ENCODE measurements around the gene VSTM5.

Gene VSTM5

DNA sequence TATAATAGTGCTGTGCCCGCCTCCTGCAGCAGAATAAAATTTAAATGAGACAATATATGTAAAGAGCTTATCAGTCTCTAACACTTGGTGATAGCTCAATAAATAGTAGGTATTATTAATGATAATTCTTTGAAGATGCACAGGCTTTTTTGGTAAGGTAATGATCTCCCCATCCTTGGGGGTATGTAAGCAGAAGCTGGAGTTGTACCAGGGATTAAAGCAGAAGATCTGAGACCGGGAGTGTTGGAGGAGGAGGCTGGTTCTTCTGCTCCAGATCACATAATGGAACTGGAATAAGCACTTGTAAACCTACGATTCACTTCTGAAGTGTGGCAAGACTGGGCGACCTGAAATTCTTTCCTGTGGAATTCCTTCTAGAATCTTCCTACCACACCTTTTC, 8.4 kb downstream of the VSTM5 start:
- no peaks in the 10 kb centered on the region for H3K36me3 ChIP-seq (ENCODE audit: insufficient read depth, insufficient read length, low read length)
- H3K4me3 ChIP-seq (ENCODE audit: insufficient read length, low read depth) = no peak overlapping the region
- H3K27me3 ChIP-seq (ENCODE audit: insufficient read depth, insufficient read length) = no peaks in the 10 kb centered on the region
- no peak overlapping the region for H3K9ac ChIP-seq (ENCODE audit: insufficient read length, low read depth)
- no peak for TF ChIP-seq ZNF274 (IDR thresholded peaks at IDR 0.05; ENCODE audit: low read depth, low read length)
- no peak for TF ChIP-seq SUZ12 (IDR thresholded peaks at IDR 0.05; ENCODE audit: extremely low read depth, insufficient read depth, insufficient read length)
- no peak for TF ChIP-seq YY1 (IDR thresholded peaks at IDR 0.05; ENCODE audit: insufficient read depth, insufficient read length)
- H3K4me1 ChIP-seq (ENCODE audit: insufficient read depth, insufficient read length) = peaks cover 2% of the 10 kb centered on the region
- no peak for DNase-seq (ENCODE audit: low read depth, low spot score)
- no peaks in the 10 kb centered on the region for H3K9me3 ChIP-seq (ENCODE audit: insufficient read depth, low read length)

DNA sequence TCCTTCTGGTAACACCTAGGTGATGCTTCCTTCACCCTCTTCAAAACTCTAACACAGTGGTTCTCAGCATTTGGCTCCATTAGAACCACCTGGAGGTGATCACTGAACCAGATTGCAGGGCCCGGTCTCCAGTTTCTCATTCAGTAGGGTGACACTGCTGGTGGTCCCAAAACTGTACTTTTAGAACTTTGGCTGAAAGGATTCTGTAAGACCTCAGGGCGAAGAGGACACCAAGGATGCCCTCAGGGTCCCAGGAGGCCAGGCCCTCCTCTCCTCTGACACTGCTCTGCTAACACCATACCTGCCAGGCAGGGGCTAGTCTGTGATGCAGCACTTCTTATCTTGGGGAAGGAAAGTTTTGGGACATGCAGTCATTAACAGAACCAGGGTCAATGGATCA, 9.0 kb downstream of the VSTM5 start:
- DNase-seq (ENCODE audit: low read depth, low spot score) = no peak
- Histone ChIP-seq H3K9ac (ENCODE audit: insufficient read length, low read depth) (no peak overlapping the region), H3K4me3 (ENCODE audit: insufficient read length, low read depth) (no peak overlapping the region), H3K9me3 (ENCODE audit: insufficient read depth, low read length) (no peaks in the 10 kb centered on the region), H3K4me1 (ENCODE audit: insufficient read depth, insufficient read length) (peaks cover 2% of the 10 kb centered on the region), H3K36me3 (ENCODE audit: insufficient read depth, insufficient read length, low read length) (no peaks in the 10 kb centered on the region), H3K27me3 (ENCODE audit: insufficient read depth, insufficient read length) (no peaks in the 10 kb centered on the region)
- TF ChIP-seq SUZ12 (IDR thresholded peaks at IDR 0.05; ENCODE audit: extremely low read depth, insufficient read depth, insufficient read length) (no peak), YY1 (IDR thresholded peaks at IDR 0.05; ENCODE audit: insufficient read depth, insufficient read length) (no peak), ZNF274 (IDR thresholded peaks at IDR 0.05; ENCODE audit: low read depth, low read length) (no peak)

DNA sequence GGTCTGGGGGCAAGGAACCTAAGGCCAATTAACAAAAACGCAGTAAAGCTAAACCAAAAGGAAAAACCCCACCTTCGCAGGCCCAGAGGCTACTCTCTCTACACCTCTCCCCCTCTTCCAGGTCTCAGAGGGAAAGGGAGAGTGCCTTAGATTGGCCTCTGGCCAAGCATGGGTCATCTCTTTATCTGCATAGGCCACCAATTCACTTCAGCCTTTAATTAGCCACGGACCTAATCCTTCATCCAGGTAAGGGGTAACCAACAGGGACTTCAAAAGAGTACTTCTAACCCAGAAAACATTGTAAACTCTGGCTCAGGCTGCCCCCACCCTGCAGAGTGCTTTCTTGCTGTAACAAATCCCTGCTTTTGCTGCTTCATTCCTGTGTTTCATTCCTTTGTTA, 9.4 kb downstream of the VSTM5 start:
- H3K4me1 ChIP-seq (ENCODE audit: insufficient read depth, insufficient read length) = peaks cover 2% of the 10 kb centered on the region

DNA sequence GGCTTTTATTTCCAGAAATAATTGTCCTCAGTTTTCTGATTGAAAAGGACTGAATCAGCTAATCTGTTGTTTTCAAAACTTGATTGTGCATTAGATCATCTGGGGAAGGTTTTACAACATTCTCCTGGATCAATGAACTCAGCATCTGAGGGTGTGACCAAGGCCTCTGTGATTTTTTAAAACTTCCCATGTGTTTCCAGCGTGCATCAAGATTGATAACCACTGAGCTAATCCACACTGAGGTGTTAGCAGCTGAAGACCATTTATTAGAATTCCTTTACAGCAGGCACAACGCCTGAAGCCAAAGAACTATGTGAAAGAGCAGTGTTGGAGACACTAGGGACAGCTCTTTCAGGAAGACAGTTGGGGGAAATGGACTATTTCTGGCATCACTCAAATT, 10.2 kb downstream of the VSTM5 start:
- Histone ChIP-seq H3K4me3 (ENCODE audit: insufficient read length, low read depth) (no peak overlapping the region), H3K9me3 (ENCODE audit: insufficient read depth, low read length) (no peaks in the 10 kb centered on the region), H3K36me3 (ENCODE audit: insufficient read depth, insufficient read length, low read length) (no peaks in the 10 kb centered on the region), H3K4me1 (ENCODE audit: insufficient read depth, insufficient read length) (peaks cover 2% of the 10 kb centered on the region), H3K9ac (ENCODE audit: insufficient read length, low read depth) (no peak overlapping the region), H3K27me3 (ENCODE audit: insufficient read depth, insufficient read length) (no peaks in the 10 kb centered on the region)
- TF ChIP-seq SUZ12 (IDR thresholded peaks at IDR 0.05; ENCODE audit: extremely low read depth, insufficient read depth, insufficient read length) = no peak
- TF ChIP-seq YY1 (IDR thresholded peaks at IDR 0.05; ENCODE audit: insufficient read depth, insufficient read length) = no peak
- TF ChIP-seq ZNF274 (IDR thresholded peaks at IDR 0.05; ENCODE audit: low read depth, low read length) = no peak
- no peak for DNase-seq (ENCODE audit: low read depth, low spot score)

More for the DNA sequence above, 9.4 kb downstream of the VSTM5 start:
- Histone ChIP-seq H3K4me3 (ENCODE audit: insufficient read length, low read depth) (no peak overlapping the region), H3K36me3 (ENCODE audit: insufficient read depth, insufficient read length, low read length) (no peaks in the 10 kb centered on the region), H3K9ac (ENCODE audit: insufficient read length, low read depth) (no peak overlapping the region), H3K27me3 (ENCODE audit: insufficient read depth, insufficient read length) (no peaks in the 10 kb centered on the region), H3K9me3 (ENCODE audit: insufficient read depth, low read length) (no peaks in the 10 kb centered on the region)
- TF ChIP-seq SUZ12 (IDR thresholded peaks at IDR 0.05; ENCODE audit: extremely low read depth, insufficient read depth, insufficient read length) (no peak), ZNF274 (IDR thresholded peaks at IDR 0.05; ENCODE audit: low read depth, low read length) (no peak), YY1 (IDR thresholded peaks at IDR 0.05; ENCODE audit: insufficient read depth, insufficient read length) (no peak)
- no peak for DNase-seq (ENCODE audit: low read depth, low spot score)

DNA sequence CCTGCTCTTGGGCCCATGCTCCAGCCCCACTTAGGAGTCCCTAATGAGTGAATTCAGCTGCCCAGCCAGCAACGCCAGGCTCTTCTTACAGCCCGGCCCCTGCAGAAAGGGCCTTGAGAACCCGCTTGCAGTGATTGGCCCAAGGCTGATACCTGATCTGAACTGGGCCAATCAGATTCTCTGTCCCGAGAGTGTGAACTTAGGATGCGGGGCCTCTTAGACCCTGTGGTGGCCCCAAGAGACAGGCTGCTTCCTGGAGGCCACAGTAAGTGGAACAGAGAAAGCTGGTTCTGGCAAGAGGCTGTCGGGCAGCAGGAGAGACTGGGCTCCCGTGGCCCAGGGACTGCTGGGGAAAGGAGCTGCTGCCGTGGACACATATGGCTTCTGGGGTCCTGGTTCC, 11.5 kb downstream of the VSTM5 start:
- Histone ChIP-seq H3K27me3 (ENCODE audit: insufficient read depth, insufficient read length) (no peaks in the 10 kb centered on the region), H3K36me3 (ENCODE audit: insufficient read depth, insufficient read length, low read length) (no peaks in the 10 kb centered on the region), H3K9me3 (ENCODE audit: insufficient read depth, low read length) (no peaks in the 10 kb centered on the region), H3K9ac (ENCODE audit: insufficient read length, low read depth) (no peak overlapping the region), H3K4me3 (ENCODE audit: insufficient read length, low read depth) (no peak overlapping the region), H3K4me1 (ENCODE audit: insufficient read depth, insufficient read length) (peaks cover 2% of the 10 kb centered on the region)
- TF ChIP-seq ZNF274 (IDR thresholded peaks at IDR 0.05; ENCODE audit: low read depth, low read length) (no peak), SUZ12 (IDR thresholded peaks at IDR 0.05; ENCODE audit: extremely low read depth, insufficient read depth, insufficient read length) (no peak), YY1 (IDR thresholded peaks at IDR 0.05; ENCODE audit: insufficient read depth, insufficient read length) (no peak)
- no peak for DNase-seq (ENCODE audit: low read depth, low spot score)

DNA sequence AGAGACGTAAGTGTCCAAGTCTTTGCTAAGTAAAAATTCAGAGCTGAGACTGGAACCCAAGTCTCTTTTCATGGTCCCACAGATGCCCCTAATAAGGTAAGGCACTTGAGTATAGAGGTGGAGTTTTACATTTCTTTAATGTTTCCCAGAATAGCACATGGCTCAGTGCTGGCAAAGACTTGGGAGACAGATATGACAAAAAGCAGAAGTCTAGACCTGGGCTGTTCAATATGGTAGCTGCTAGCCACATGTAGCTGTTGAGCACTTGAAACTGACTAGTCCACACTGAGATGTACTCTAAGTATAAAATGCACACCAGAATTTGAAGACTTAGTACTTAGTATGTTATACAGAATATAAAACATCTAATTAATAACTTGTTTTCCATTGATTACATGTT, 17.6 kb downstream of the VSTM5 start:
- no peaks in the 10 kb centered on the region for H3K4me1 ChIP-seq (ENCODE audit: insufficient read depth, insufficient read length)
- no peak overlapping the region for H3K4me3 ChIP-seq (ENCODE audit: insufficient read length, low read depth)
- TF ChIP-seq ZNF274 (IDR thresholded peaks at IDR 0.05; ENCODE audit: low read depth, low read length) (no peak), SUZ12 (IDR thresholded peaks at IDR 0.05; ENCODE audit: extremely low read depth, insufficient read depth, insufficient read length) (no peak), YY1 (IDR thresholded peaks at IDR 0.05; ENCODE audit: insufficient read depth, insufficient read length) (no peak)
- no peak for DNase-seq (ENCODE audit: low read depth, low spot score)
- H3K27me3 ChIP-seq (ENCODE audit: insufficient read depth, insufficient read length) = no peaks in the 10 kb centered on the region
- no peaks in the 10 kb centered on the region for H3K36me3 ChIP-seq (ENCODE audit: insufficient read depth, insufficient read length, low read length)
- no peak overlapping the region for H3K9ac ChIP-seq (ENCODE audit: insufficient read length, low read depth)
- no peaks in the 10 kb centered on the region for H3K9me3 ChIP-seq (ENCODE audit: insufficient read depth, low read length)

DNA sequence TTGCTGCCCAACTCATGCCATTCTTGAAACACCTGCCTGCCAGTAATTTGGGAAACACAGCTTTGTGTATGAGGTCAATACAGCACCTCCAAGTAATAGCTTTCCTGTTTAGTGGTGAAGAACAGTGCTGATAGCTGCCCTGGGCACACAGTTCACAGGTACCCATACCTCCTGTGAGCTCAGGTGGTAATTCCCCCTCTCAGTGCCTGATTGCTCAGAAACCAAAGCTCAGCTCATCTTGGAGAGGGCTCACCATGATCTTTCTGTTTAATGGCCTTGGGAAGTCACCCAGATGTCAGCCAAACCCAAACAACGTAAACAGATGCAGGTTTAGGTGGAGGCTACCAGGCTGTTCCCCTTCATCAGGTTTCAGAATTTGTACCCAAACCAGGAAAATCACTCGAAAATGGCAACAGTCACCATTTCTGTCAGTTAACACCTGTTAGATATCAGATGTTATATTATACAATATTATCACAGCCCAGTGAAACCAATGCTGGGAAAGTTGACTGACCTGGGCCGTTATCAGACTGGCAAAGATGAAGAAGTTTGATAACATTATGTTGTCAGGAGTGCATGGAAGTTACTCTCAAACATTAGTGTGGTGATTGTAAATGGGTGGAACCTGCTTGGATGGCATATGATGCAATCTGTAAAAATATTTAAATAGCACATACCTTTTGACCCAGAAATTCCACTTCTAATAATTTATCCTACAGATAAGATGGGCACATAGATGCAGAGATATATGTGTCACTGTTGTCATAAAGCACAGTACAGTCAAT, 18.9 kb downstream of the VSTM5 start:
- no peak for DNase-seq (ENCODE audit: low read depth, low spot score)
- Histone ChIP-seq H3K9me3 (ENCODE audit: insufficient read depth, low read length) (no peaks in the 10 kb centered on the region), H3K36me3 (ENCODE audit: insufficient read depth, insufficient read length, low read length) (no peaks in the 10 kb centered on the region), H3K4me3 (ENCODE audit: insufficient read length, low read depth) (no peak overlapping the region), H3K4me1 (ENCODE audit: insufficient read depth, insufficient read length) (no peaks in the 10 kb centered on the region), H3K27me3 (ENCODE audit: insufficient read depth, insufficient read length) (no peaks in the 10 kb centered on the region), H3K9ac (ENCODE audit: insufficient read length, low read depth) (no peak overlapping the region)
- TF ChIP-seq SUZ12 (IDR thresholded peaks at IDR 0.05; ENCODE audit: extremely low read depth, insufficient read depth, insufficient read length) = no peak
- TF ChIP-seq ZNF274 (IDR thresholded peaks at IDR 0.05; ENCODE audit: low read depth, low read length) = no peak
- no peak for TF ChIP-seq YY1 (IDR thresholded peaks at IDR 0.05; ENCODE audit: insufficient read depth, insufficient read length)
